ENCODE measurements around the gene HLA-DMA.
A peak's percentile ranks its signal among the peaks of the same experiment; 100 is the strongest.

Gene HLA-DMA

GRCh38 chr6:32952817-32953739 lies at the start of gene HLA-DMA:
HLA-DMA (minus strand) TSS chr6:32953097; CDS start chr6:32953036, 61 bp downstream.
- peak; percentile 98 for DNase-seq

- DNase-seq = no peak
Observed at GRCh38 chr6:33001685-33002084, 48.8 kb upstream of the HLA-DMA start.

GRCh38 chr6:33000055-33000454 lies 47.2 kb upstream of the HLA-DMA start:
- no peak for DNase-seq

GRCh38 chr6:32995448-32995847 lies 42.6 kb upstream of the HLA-DMA start:
- DNase-seq = no peak

GRCh38 chr6:32993363-32993973 lies 40.6 kb upstream of the HLA-DMA start:
- DNase-seq = no peak

GRCh38 chr6:32991972-32992371 lies 39.1 kb upstream of the HLA-DMA start:
- DNase-seq = no peak

GRCh38 chr6:32989368-32989767 lies 36.5 kb upstream of the HLA-DMA start:
- DNase-seq = no peak

- peak; percentile 76 for DNase-seq
Observed at GRCh38 chr6:32984622-32985389, 31.9 kb upstream of the HLA-DMA start.

GRCh38 chr6:32983964-32984621 lies 31.2 kb upstream of the HLA-DMA start:
- DNase-seq = no peak

GRCh38 chr6:32983493-32983848 lies 30.6 kb upstream of the HLA-DMA start:
- no peak for DNase-seq

GRCh38 chr6:32982702-32983492 lies 30.0 kb upstream of the HLA-DMA start:
- DNase-seq = no peak

- no peak for DNase-seq
Observed at GRCh38 chr6:32982084-32982701, 29.3 kb upstream of the HLA-DMA start.

- no peak for DNase-seq
Observed at GRCh38 chr6:32980488-32981038, 27.7 kb upstream of the HLA-DMA start.

- DNase-seq = no peak
Observed at GRCh38 chr6:32979720-32980487, 27.0 kb upstream of the HLA-DMA start.

- no peak for DNase-seq
Observed at GRCh38 chr6:32977953-32978324, 25.0 kb upstream of the HLA-DMA start.

- DNase-seq = no peak
Observed at GRCh38 chr6:32977272-32977952, 24.5 kb upstream of the HLA-DMA start.

GRCh38 chr6:32976334-32977069 lies 23.6 kb upstream of the HLA-DMA start:
- no peak for DNase-seq

- no peak for DNase-seq
Observed at GRCh38 chr6:32975886-32976285, 23.0 kb upstream of the HLA-DMA start.

Data from HCEC 1CT (cell line).